ENCODE measurements around the gene WDR72. TPM values are rescaled to one million over a fixed set of nuclear protein-coding genes. Genes with fewer than 3 reads are reported as not detected.
"Not testable (repeated sequence)": the region's sequence is repeated elsewhere in the genome, so short reads cannot be mapped to it uniquely, and the experiment has no call there.

The WDR72 gene
- total and polyA plus RNA-seq, 7 donors: under 0.01 to 3.6 (median 0.22) TPM; not detected in 1

DNA sequence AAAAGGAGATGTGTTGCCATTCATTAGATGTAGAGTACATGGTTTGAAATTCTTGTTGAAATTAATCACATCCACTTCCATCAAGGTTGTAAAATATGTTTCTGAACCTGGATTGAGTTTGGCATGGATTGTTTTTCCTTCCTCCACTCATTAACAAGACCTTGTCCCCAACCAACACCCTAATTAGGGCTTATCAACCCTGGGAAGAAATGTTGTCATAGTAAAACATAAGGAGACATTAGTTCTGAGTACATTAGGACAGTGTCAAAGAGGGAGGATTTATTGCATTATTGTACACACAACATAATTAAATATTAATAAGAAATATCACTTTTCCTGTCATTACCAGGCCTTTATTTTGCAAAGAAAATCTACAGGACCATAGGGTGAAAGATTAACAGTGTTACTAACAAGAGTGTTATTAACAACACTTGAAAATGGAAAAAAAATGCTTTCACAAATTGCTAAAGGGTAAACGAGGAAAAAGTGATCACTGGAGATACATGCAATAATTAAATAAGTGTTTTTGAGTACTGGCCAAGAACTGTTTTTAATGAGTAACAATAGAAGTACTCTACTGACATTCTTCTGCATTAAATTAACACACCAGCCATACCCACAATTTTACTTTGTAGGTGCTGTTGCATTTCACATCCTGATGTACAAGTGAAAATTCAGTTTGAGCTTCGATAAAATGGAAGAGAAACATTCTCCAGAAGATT lies 30.4 kb upstream of the WDR72 start:
- intact Hi-C loops (cut with DNase I): no loop called here
- Histone ChIP-seq H3K27me3 (no peaks in the 10 kb centered on the region), H3K4me1 (no peaks in the 10 kb centered on the region), H3K4me3 (no peak overlapping the region), H3K9me3 (peaks cover 0 to 4% (median 0%) of the 10 kb centered on the region in 4 donors), H3K27ac (no peak overlapping the region), H3K36me3 (no peaks in the 10 kb centered on the region)
- DNase-seq: no peak
- TF ChIP-seq, protein P1, sequence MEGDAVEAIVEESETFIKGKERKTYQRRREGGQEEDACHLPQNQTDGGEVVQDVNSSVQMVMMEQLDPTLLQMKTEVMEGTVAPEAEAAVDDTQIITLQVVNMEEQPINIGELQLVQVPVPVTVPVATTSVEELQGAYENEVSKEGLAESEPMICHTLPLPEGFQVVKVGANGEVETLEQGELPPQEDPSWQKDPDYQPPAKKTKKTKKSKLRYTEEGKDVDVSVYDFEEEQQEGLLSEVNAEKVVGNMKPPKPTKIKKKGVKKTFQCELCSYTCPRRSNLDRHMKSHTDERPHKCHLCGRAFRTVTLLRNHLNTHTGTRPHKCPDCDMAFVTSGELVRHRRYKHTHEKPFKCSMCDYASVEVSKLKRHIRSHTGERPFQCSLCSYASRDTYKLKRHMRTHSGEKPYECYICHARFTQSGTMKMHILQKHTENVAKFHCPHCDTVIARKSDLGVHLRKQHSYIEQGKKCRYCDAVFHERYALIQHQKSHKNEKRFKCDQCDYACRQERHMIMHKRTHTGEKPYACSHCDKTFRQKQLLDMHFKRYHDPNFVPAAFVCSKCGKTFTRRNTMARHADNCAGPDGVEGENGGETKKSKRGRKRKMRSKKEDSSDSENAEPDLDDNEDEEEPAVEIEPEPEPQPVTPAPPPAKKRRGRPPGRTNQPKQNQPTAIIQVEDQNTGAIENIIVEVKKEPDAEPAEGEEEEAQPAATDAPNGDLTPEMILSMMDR (IDR thresholded peaks at IDR 0.05): no peak
- TF ChIP-seq EP300 (IDR thresholded peaks at IDR 0.05): no peak
- no peak for TF ChIP-seq POLR2A (IDR thresholded peaks at IDR 0.05)
- no peak for TF ChIP-seq POLR2AphosphoS5 (IDR thresholded peaks at IDR 0.05)
- 67 to 75% methylated on average over 2 of the region's 2 CpGs for WGBS, 2 donors

DNA sequence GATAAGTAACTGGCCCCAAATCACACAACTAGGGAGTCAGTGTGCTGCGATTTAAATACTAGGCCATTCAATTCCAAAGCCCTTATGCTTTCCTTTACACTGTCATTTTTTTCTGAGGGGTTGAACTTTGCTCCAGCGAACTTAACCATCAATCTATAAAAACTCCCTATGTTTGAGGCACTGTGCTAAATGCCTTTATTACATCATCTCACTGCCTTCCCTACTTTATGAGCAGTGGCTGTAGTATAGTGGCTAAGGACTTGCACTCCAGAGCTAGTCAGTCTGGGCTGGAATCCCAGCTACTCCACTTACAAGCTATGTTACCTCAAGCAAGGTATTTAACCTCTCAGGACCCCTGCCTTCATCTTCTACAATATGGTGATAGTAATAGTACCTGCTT lies 26.9 kb upstream of the WDR72 start:
- WGBS, 2 donors: 13 to 62% methylated on average over 2 of the region's 2 CpGs
- Histone ChIP-seq H3K27ac (no peak overlapping the region), H3K9me3 (peaks cover 0 to 4% (median 0%) of the 10 kb centered on the region in 4 donors), H3K4me3 (no peak overlapping the region), H3K27me3 (no peaks in the 10 kb centered on the region), H3K36me3 (no peaks in the 10 kb centered on the region), H3K4me1 (no peaks in the 10 kb centered on the region)
- TF ChIP-seq POLR2A (IDR thresholded peaks at IDR 0.05) (no peak), POLR2AphosphoS5 (IDR thresholded peaks at IDR 0.05) (no peak), EP300 (IDR thresholded peaks at IDR 0.05) (no peak)
- TF ChIP-seq, protein P1 (IDR thresholded peaks at IDR 0.05): no peak
- intact Hi-C loops (cut with DNase I): no loop called here
- no peak for DNase-seq

DNA sequence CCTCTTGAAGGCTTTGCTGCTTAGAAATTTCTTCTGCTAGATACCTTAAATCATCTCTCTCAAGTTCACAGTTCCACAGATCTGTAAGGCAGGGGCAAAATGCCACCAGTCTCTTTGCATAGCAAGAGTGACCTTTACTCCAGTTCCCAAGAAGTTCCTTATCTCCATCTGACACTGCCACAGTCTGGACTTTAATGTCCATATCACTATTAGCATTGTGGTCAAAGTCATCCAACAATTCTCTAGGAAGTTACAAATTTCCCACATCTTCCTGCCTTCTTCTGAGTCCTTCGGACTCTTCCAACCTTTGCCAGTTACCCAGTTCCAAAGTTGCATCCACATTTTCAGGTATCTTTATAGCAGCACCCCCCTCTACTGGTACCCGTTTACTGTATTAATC lies 25.8 kb upstream of the WDR72 start:
- H3K4me3 ChIP-seq; H3K27me3 ChIP-seq; H3K27ac ChIP-seq; H3K9me3 ChIP-seq; DNase-seq; intact Hi-C loops (cut with DNase I); H3K4me1 ChIP-seq; H3K36me3 ChIP-seq: not testable (repeated sequence)
- 89 to 90% methylated on average over 2 of the region's 2 CpGs for WGBS, 2 donors

DNA sequence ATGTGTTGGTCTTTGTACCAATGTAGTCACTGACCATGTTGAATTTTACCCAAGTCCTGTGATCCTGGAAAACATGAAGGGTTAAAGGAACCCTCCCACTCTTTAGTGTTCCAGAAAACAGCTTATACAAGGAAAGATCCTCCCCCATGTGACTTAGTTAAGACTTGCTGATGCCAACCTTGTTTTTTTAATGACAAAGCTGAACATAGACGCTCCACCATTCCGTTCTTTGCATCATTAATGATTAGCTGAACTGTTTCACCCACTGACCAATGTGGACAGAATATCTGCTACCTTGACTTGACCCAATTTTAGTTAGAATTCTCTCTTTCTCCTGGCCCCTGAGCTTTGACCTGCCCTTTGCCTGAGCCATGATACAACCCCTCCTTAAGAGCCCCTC lies 3.5 kb upstream of the WDR72 start:
- H3K36me3 ChIP-seq: no peaks in the 10 kb centered on the region
- no peaks in the 10 kb centered on the region for H3K9me3 ChIP-seq
- intact Hi-C loops (cut with DNase I): no loop called here
- H3K4me1 ChIP-seq: peaks cover 0 to 6% (median 3%) of the 10 kb centered on the region in 4 donors
- H3K4me3 ChIP-seq: no peak overlapping the region
- TF ChIP-seq POLR2A (IDR thresholded peaks at IDR 0.05) (no peak), POLR2AphosphoS5 (IDR thresholded peaks at IDR 0.05) (no peak), EP300 (IDR thresholded peaks at IDR 0.05) (no peak)
- TF ChIP-seq, protein P1 (IDR thresholded peaks at IDR 0.05): no peak
- peaks cover 8 to 30% (median 18%) of the 10 kb centered on the region in 3 donors for H3K27me3 ChIP-seq
- DNase-seq: no peak
- 84 to 89% methylated on average over 2 of the region's 2 CpGs for WGBS, 2 donors
- no peak overlapping the region for H3K27ac ChIP-seq

DNA sequence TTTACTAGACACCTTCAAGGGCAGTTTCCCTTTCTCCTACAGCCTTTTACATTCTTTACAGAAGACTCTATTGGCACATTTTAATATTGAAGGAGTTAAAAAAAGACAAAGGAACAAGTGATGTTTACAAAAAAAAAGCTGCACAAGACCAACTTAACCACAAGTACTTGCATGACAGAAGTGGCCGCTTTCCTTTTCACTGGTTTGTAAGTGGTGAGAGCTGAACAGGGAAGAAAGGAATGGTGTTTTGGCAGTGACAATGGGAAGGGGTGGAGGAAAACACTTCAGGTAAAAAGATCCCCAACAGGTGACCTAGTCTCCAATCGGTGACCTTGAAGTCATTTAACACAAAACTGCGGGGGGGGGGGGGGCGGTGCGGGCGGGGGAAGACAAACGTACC lies 1.1 kb downstream of the WDR72 start:
- no peak overlapping the region for H3K4me3 ChIP-seq
- WGBS, 2 donors: 19 to 49% methylated on average over 7 of the region's 7 CpGs
- H3K27ac ChIP-seq: no peak overlapping the region
- H3K36me3 ChIP-seq: no peaks in the 10 kb centered on the region
- peaks cover 8 to 30% (median 18%) of the 10 kb centered on the region in 3 donors for H3K27me3 ChIP-seq
- DNase-seq: no peak
- no peaks in the 10 kb centered on the region for H3K9me3 ChIP-seq
- TF ChIP-seq, protein P1 (IDR thresholded peaks at IDR 0.05): no peak
- intact Hi-C loops (cut with DNase I): loop anchor here (10.0 kb wide), 1 partner anchor 64 kb away; no protein-coding TSS in a partner anchor
- H3K4me1 ChIP-seq: peaks cover 0 to 6% (median 3%) of the 10 kb centered on the region in 4 donors
